Spleen (tissue), 11 donors: ENCODE results near the gene GPC3. TPM values are rescaled to one million over a fixed set of nuclear protein-coding genes. Genes with fewer than 3 reads are reported as not detected.

Source experiments
- DNase-seq: peaks from one replicate; pipeline ENCODE4 v3.0.0-alpha.2; 2020
- H3K27ac ChIP-seq, 8 donors: fragments of 200-600 bp; sonication (generic) in 7 of 8; 1 replicate in 4 of 8; 2 replicates in 4 of 8; pipeline versions ENCODE4 v1.5.0 to v1.8.0; 2016 to 2021; ENCODE audit warnings: inconsistent platforms in 4 of 8, mild to moderate bottlenecking in 4 of 8, moderate library complexity in 1 of 8
- H3K27me3 ChIP-seq, 7 donors: fragments of 200-600 bp; sonication (generic) in 6 of 7; replicated peaks in 1 of 7; 1 replicate in 4 of 7; 2 replicates in 3 of 7; pipeline versions ENCODE4 v1.5.0 to v1.8.0; 2016 to 2021; ENCODE audit warnings: inconsistent platforms in 3 of 7, mild to moderate bottlenecking in 1 of 7
- H3K36me3 ChIP-seq, 6 donors: fragments of 200-600 bp; sonication (generic) in 5 of 6; 1 replicate in 4 of 6; 2 replicates in 2 of 6; pipeline versions ENCODE4 v1.5.0 to v1.8.0; 2016 to 2021; ENCODE audit warnings: inconsistent platforms in 2 of 6
- H3K4me1 ChIP-seq, 6 donors: fragments of 200-600 bp; sonication (generic) in 5 of 6; 1 replicate in 3 of 6; 2 replicates in 3 of 6; pipeline versions ENCODE4 v1.5.0 to v1.8.0; 2016 to 2021; ENCODE audit warnings: inconsistent platforms in 3 of 6
- H3K4me3 ChIP-seq, 8 donors: fragments of 200-600 bp; sonication (generic) in 7 of 8; 1 replicate in 4 of 8; 2 replicates in 4 of 8; pipeline versions ENCODE4 v1.5.0 to v1.8.0; 2016 to 2021; ENCODE audit warnings: inconsistent platforms in 4 of 8, mild to moderate bottlenecking in 4 of 8, moderate library complexity in 2 of 8
- H3K9me3 ChIP-seq, 8 donors: fragments of 200-600 bp; sonication (generic) in 7 of 8; 1 replicate in 4 of 8; 2 replicates in 4 of 8; pipeline versions ENCODE4 v1.5.0 to v1.8.0; 2016 to 2021; ENCODE audit warnings: inconsistent platforms in 4 of 8
- CTCF ChIP-seq, 11 experiments: fragments of 200-600 bp in 7 of 11; fragments of 450-650 bp in 4 of 11; sonication (generic) in 4 of 11; IDR thresholded peaks in 8 of 11; conservative IDR thresholded peaks in 3 of 11; 1 replicate in 7 of 11; 2 replicates in 4 of 11; pipeline versions ENCODE4 v1.4.0 to v1.8.0; 2016 to 2021; ENCODE audit warnings: antibody characterized with exemption in 11 of 11, inconsistent platforms in 4 of 11, mild to moderate bottlenecking in 1 of 11
- POLR2A ChIP-seq, 3 donors: fragments of 450-650 bp; IDR thresholded peaks; one replicate each; pipeline ENCODE4 v1.5.1; 2017; ENCODE audit warnings: antibody characterized with exemption in 3 of 3, mild to moderate bottlenecking in 1 of 3
- POLR2AphosphoS5 ChIP-seq, 3 donors: sonication (generic); formaldehyde crosslinking; IDR thresholded peaks; one replicate each; pipeline ENCODE4 v1.5.1; 2017; ENCODE audit warnings: antibody characterized with exemption in 3 of 3
- WGBS, 5 donors: extraction: QIAGEN DNeasy Blood & Tissue Kit in 3 of 5; methylation state at CpG; one replicate each; pipeline versions ENCODE4 v1.1.5 to v1.1.7; 2013 to 2018; 5-methylcytosine and 5-hydroxymethylcytosine counted together
- intact Hi-C: fragments of 100-400 bp; cut with DNase I; formaldehyde crosslinking; loops from one replicate; pipeline ENCODE4 v1.15.0; 2023; ENCODE audit warnings: low total_unique reads
- polyA plus RNA-seq, 3 donors: library from polyadenylated mRNA; stranded (reverse); fragments of 200-250 nt; gene quantifications; one replicate each; pipeline ENCODE4 v1.2.1, GENCODE V29; 2013
- total RNA-seq, 7 donors: library from RNA; depleted of rRNA in 3 of 7; stranded (reverse); fragments of >200 nt in 3 of 7; fragmentation: NEBNext Ultra II Directional in 4 of 7; extraction: Animal tissue kit (Norgen Biotek cat#: 25700) in 4 of 7; gene quantifications; one replicate each; pipeline versions ENCODE4 v1.1.0 to v1.2.1, GENCODE V29; 2016 to 2021
- donor health status: healthy with polysubstance abuse.
- donor health status: DM: no; HTN: no; CAD: no; lungs with moderate emphysema.
- donor health status: DM: no; HTN: no; CAD: no.
- donor health status: Bipolar disorder and iron deficiency.
- donor health status: healthy.
- donor health status: DM: no; HTN: no; CAD: no.
- donor health status: DM: yes; HTN: yes; CAD: no.

Gene GPC3
- total and polyA plus RNA-seq, 10 donors: 0.41 to 3.3 (median 1.5) TPM

DNA sequence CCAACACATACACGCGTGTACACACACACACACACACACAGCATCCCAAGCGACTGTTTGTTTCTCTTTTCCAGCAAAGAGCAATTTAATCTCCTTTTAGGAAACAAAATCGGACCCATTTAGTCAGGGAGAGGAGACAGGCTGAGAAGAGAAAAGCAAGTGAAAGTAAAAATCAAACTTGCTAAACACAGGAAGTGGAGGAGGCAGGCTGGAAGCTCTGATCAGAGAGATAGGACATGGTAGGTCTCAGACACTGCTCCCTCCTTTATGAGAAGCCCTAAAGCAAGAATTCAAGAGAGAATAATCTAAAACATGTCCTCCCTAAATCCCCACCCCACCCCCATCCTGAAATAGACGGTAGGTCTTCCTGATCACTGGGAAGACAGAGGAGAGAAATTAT lies 62.3 kb downstream of the GPC3 start:
- WGBS, 5 donors: 42 to 52% (median 46%) methylated on average over 5 of the region's 5 CpGs
- H3K27me3 ChIP-seq: no peaks in the 10 kb centered on the region
- no peaks in the 10 kb centered on the region for H3K9me3 ChIP-seq
- no peak for TF ChIP-seq CTCF (IDR thresholded peaks at IDR 0.05 in 8 of 11, conservative IDR thresholded peaks at IDR 0.05 in 3 of 11)
- TF ChIP-seq POLR2A (IDR thresholded peaks at IDR 0.05): no peak
- TF ChIP-seq POLR2AphosphoS5 (IDR thresholded peaks at IDR 0.05): no peak
- no peak for DNase-seq
- H3K36me3 ChIP-seq: no peaks in the 10 kb centered on the region
- peaks cover 0 to 8% (median 0%) of the 10 kb centered on the region in 6 donors for H3K4me1 ChIP-seq
- H3K4me3 ChIP-seq: peak overlapping the region in 1 of 8 donors; percentile 28
- H3K27ac ChIP-seq: peak overlapping the region in 6 of 8 donors; percentile 1 to 43 (median 30)
- intact Hi-C loops: no loop called here

DNA sequence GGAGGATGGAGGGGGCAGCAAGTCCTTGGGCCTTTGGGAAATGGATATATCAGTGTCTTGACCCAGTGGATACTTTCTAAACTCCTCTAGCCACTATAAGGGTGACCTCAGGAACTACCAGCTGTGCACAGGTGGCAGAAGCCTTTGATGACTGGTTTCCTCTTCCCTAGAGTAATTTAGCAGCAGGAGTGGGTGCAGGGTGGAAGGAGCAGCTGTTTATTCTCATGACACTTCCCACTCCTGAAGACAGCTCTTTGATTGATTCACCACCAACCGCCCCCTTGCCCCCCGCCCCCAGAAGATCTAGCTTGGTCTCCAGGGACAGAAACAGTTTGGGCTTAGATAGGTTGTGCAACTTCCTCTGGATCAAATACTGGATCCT lies 63.0 kb downstream of the GPC3 start:
- no peak for DNase-seq
- Histone ChIP-seq H3K27ac (no peak overlapping the region), H3K27me3 (no peaks in the 10 kb centered on the region), H3K36me3 (no peaks in the 10 kb centered on the region), H3K9me3 (peaks cover 0 to 6% (median under 1%) of the 10 kb centered on the region in 8 donors), H3K4me3 (no peak overlapping the region), H3K4me1 (peaks cover 0 to 8% (median 0%) of the 10 kb centered on the region in 6 donors)
- 14 to 50% (median 39%) methylated on average over 1 to 2 of the region's 2 CpGs for WGBS, 5 donors
- TF ChIP-seq POLR2AphosphoS5 (IDR thresholded peaks at IDR 0.05): no peak
- TF ChIP-seq POLR2A (IDR thresholded peaks at IDR 0.05): no peak
- TF ChIP-seq CTCF (IDR thresholded peaks at IDR 0.05 in 8 of 11, conservative IDR thresholded peaks at IDR 0.05 in 3 of 11): no peak
- intact Hi-C loops: no loop called here

DNA sequence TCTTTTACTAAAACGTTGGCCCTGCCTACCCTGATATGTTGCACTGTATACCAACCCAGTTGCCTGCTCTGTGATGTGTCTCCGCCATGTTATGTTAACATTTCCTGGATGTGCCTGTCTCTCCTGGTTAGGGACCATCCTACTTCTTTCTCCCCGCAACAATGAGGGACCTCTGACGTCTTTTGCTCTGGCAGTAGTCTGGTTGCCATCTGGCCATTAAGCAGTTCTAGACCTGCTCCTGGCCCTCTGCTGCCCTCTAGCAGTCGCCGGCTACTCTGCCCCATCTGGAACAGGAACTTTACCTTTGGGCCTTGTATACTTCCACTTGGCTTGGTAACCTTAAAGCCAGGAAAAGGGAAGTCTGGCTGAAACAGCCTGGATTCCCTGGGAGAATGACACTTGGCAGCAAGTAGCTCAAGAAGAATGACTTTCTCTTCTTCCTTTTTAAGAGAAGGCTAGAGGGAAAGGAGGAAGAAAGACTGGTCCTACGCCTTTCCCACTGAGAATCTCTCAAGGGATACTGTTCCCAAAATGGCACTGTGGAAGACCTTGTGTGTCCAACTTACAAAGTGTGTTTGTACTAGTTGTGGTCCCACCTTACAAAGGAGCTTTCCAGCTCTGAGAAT lies 63.5 kb downstream of the GPC3 start:
- H3K27me3 ChIP-seq: no peaks in the 10 kb centered on the region
- H3K27ac ChIP-seq: no peak overlapping the region
- H3K36me3 ChIP-seq: no peaks in the 10 kb centered on the region
- H3K4me3 ChIP-seq: no peak overlapping the region
- H3K9me3 ChIP-seq: peaks cover 0 to 10% (median 5%) of the 10 kb centered on the region in 8 donors
- intact Hi-C loops: no loop called here
- DNase-seq: no peak
- TF ChIP-seq POLR2AphosphoS5 (IDR thresholded peaks at IDR 0.05): no peak
- peak in 2 of 11 experiments; percentile 30 to 36 for TF ChIP-seq CTCF (IDR thresholded peaks at IDR 0.05 in 8 of 11, conservative IDR thresholded peaks at IDR 0.05 in 3 of 11)
- H3K4me1 ChIP-seq: peaks cover 0 to 8% (median 0%) of the 10 kb centered on the region in 6 donors
- WGBS, 5 donors: 57 to 91% (median 79%) methylated on average over 7 of the region's 7 CpGs

DNA sequence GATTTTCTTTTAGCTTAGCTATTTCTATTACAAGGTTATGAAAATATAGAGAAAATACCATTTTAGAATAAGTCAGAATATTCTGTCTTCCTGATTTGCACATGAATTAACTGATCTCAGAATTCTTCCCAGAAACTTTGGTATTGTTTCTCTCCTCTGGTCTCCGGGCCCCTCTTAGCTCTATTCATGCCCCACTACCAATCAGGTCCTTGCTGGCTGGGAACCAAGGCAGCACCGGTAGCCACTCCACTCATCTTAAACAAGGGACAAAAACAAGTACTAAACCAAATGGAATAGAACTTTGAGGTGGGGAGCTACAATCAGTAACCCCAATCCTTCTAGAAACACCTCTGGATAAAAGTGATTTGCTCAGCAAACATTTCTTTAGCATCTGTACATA lies 64.3 kb downstream of the GPC3 start:
- WGBS, 5 donors: 74 to 97% (median 91%) methylated on average over 2 of the region's 2 CpGs
- H3K4me3 ChIP-seq: no peak overlapping the region
- no peak for DNase-seq
- H3K36me3 ChIP-seq: no peaks in the 10 kb centered on the region
- intact Hi-C loops: no loop called here
- peaks cover 0 to 8% (median 0%) of the 10 kb centered on the region in 6 donors for H3K4me1 ChIP-seq
- peaks cover 0 to 10% (median 7%) of the 10 kb centered on the region in 8 donors for H3K9me3 ChIP-seq
- H3K27me3 ChIP-seq: no peaks in the 10 kb centered on the region
- TF ChIP-seq POLR2AphosphoS5 (IDR thresholded peaks at IDR 0.05): no peak
- TF ChIP-seq CTCF (IDR thresholded peaks at IDR 0.05 in 8 of 11, conservative IDR thresholded peaks at IDR 0.05 in 3 of 11): no peak
- TF ChIP-seq POLR2A (IDR thresholded peaks at IDR 0.05): no peak
- no peak overlapping the region for H3K27ac ChIP-seq
